Large intestine (tissue), 3 donors: ENCODE measurements around the gene NLGN2. TPM values are rescaled to one million over a fixed set of nuclear protein-coding genes. Genes with fewer than 3 reads are reported as not detected.

ENCODE experiments used
- DNase-seq, 2 donors: peaks; one replicate each; pipeline versions ENCODE4 v3.0.0 to v3.0.0-alpha.2; 2013
- H3K27ac ChIP-seq: one replicate; pipeline ENCODE4 v1.5.1; 2013; ENCODE audit warnings: low read length
- H3K27me3 ChIP-seq: 2 replicates; pipeline ENCODE4 v1.6.1; 2013; ENCODE audit warnings: low read length; ENCODE audit not compliant: control insufficient read depth, insufficient read depth
- H3K36me3 ChIP-seq: 2 replicates; pipeline ENCODE4 v1.6.1; 2013; ENCODE audit warnings: low read length; ENCODE audit not compliant: control insufficient read depth, insufficient read depth
- H3K4me1 ChIP-seq: one replicate; pipeline ENCODE4 v1.6.1; 2013; ENCODE audit warnings: low read length; ENCODE audit not compliant: control insufficient read depth, insufficient read depth
- H3K4me3 ChIP-seq: one replicate; pipeline ENCODE4 v1.5.1; 2013; ENCODE audit warnings: low read length
- H3K9me3 ChIP-seq: one replicate; pipeline ENCODE4 v1.6.1; 2013; ENCODE audit warnings: mild to moderate bottlenecking, low read depth, low read length, moderate library complexity; ENCODE audit not compliant: control insufficient read depth
- WGBS: methylation state at CpG from one replicate; pipeline ENCODE4 v1.1.5; 2013; ENCODE audit warnings: low lambda C conversion rate; ENCODE audit not compliant: insufficient coverage; 5-methylcytosine and 5-hydroxymethylcytosine counted together
- polyA plus RNA-seq: library from polyadenylated mRNA; unstranded; fragments of 120-200 nt; gene quantifications from one replicate; pipeline ENCODE4 v1.2.1, GENCODE V29; 2013

NLGN2 gene
- polyA plus RNA-seq, 1 donor: 12.9 TPM

- WGBS: no CpG with 5 or more reads among the region's 49 CpGs
- Histone ChIP-seq H3K9me3 (no peaks in the 10 kb centered on the region), H3K36me3 (no peaks in the 10 kb centered on the region), H3K27ac (peak within 1 kb of the TSS; percentile 96), H3K27me3 (peaks cover 39% of the 10 kb centered on the region), H3K4me1 (peaks cover 9% of the 10 kb centered on the region), H3K4me3 (peak within 1 kb of the TSS; percentile 93)
- DNase-seq: peak; percentile 99 to 100
Measured at GRCh38 chr17:7403977-7404736, 3.5 kb upstream of the NLGN2 start, which contains the start of gene TMEM256. Gene TMEM256, minus strand, starts transcription at chr17:7404097. Its CDS starts 13 bp downstream, at chr17:7404084.

GRCh38 chr17:7404737-7405349 is 2.8 kb upstream of the NLGN2 start:
- peaks cover 4% of the 10 kb centered on the region for H3K36me3 ChIP-seq
- no peaks in the 10 kb centered on the region for H3K9me3 ChIP-seq
- peak overlapping the region; percentile 54 for H3K4me3 ChIP-seq
- H3K27ac ChIP-seq: peak overlapping the region; percentile 68
- no peak for DNase-seq
- H3K27me3 ChIP-seq: peaks cover 45% of the 10 kb centered on the region
- H3K4me1 ChIP-seq: peaks cover 9% of the 10 kb centered on the region
- 0% methylated on average over 1 of the region's 65 CpGs for WGBS

- peak overlapping the region; percentile 54 for H3K4me3 ChIP-seq
- H3K36me3 ChIP-seq: peaks cover 7% of the 10 kb centered on the region
- 13% methylated on average over 3 of the region's 38 CpGs for WGBS
- no peaks in the 10 kb centered on the region for H3K9me3 ChIP-seq
- H3K4me1 ChIP-seq: peaks cover 9% of the 10 kb centered on the region
- peaks cover 50% of the 10 kb centered on the region for H3K27me3 ChIP-seq
- peak overlapping the region; percentile 68 for H3K27ac ChIP-seq
- DNase-seq: peak in 1 of 2 donors; percentile 19
Measured at GRCh38 chr17:7405350-7406234, 2.1 kb upstream of the NLGN2 start.

- Histone ChIP-seq H3K4me3 (no peak overlapping the region), H3K4me1 (peaks cover 9% of the 10 kb centered on the region), H3K36me3 (peaks cover 7% of the 10 kb centered on the region), H3K27ac (no peak overlapping the region), H3K27me3 (peaks cover 53% of the 10 kb centered on the region), H3K9me3 (no peaks in the 10 kb centered on the region)
- DNase-seq: no peak
- WGBS: no CpG with 5 or more reads among the region's 12 CpGs
Measured at GRCh38 chr17:7406235-7406825, 1.3 kb upstream of the NLGN2 start.

GRCh38 chr17:7407082-7407481 is 563 bp upstream of the NLGN2 start:
- H3K27me3 ChIP-seq: peaks cover 53% of the 10 kb centered on the region
- no CpG with 5 or more reads among the region's 13 CpGs for WGBS
- no peak for DNase-seq

GRCh38 chr17:7408252-7408727 is 645 bp downstream of the NLGN2 start:
- peak in 1 of 2 donors; percentile 43 for DNase-seq
- WGBS: 60% methylated on average over 1 of the region's 58 CpGs
- Histone ChIP-seq H3K27me3 (peaks cover 53% of the 10 kb centered on the region), H3K27ac (no peak overlapping the region), H3K4me1 (peaks cover 3% of the 10 kb centered on the region), H3K36me3 (peaks cover 7% of the 10 kb centered on the region), H3K4me3 (no peak overlapping the region), H3K9me3 (no peaks in the 10 kb centered on the region)

More at GRCh38 chr17:7407082-7407481, 563 bp upstream of the NLGN2 start:
- Histone ChIP-seq H3K27ac (no peak overlapping the region), H3K36me3 (peaks cover 7% of the 10 kb centered on the region), H3K4me1 (peaks cover 3% of the 10 kb centered on the region), H3K9me3 (no peaks in the 10 kb centered on the region), H3K4me3 (no peak overlapping the region)

GRCh38 chr17:7408863-7409262 is 1.2 kb downstream of the NLGN2 start:
- peaks cover 53% of the 10 kb centered on the region for H3K27me3 ChIP-seq
- no peak overlapping the region for H3K27ac ChIP-seq
- H3K4me3 ChIP-seq: no peak overlapping the region
- no peaks in the 10 kb centered on the region for H3K9me3 ChIP-seq
- H3K4me1 ChIP-seq: peaks cover 3% of the 10 kb centered on the region
- no peak for DNase-seq
- H3K36me3 ChIP-seq: peaks cover 7% of the 10 kb centered on the region
- no CpG with 5 or more reads among the region's 6 CpGs for WGBS

GRCh38 chr17:7409716-7410115 is 2.1 kb downstream of the NLGN2 start:
- H3K9me3 ChIP-seq: no peaks in the 10 kb centered on the region
- no peak overlapping the region for H3K27ac ChIP-seq
- peaks cover 7% of the 10 kb centered on the region for H3K36me3 ChIP-seq
- no peak overlapping the region for H3K4me3 ChIP-seq
- DNase-seq: no peak
- no CpG with 5 or more reads among the region's 6 CpGs for WGBS
- H3K4me1 ChIP-seq: peaks cover 3% of the 10 kb centered on the region
- peaks cover 51% of the 10 kb centered on the region for H3K27me3 ChIP-seq

GRCh38 chr17:7410634-7411426 is 3.2 kb downstream of the NLGN2 start:
- H3K27ac ChIP-seq: no peak overlapping the region
- peaks cover 7% of the 10 kb centered on the region for H3K36me3 ChIP-seq
- H3K9me3 ChIP-seq: no peaks in the 10 kb centered on the region
- 71% methylated on average over 1 of the region's 25 CpGs for WGBS
- peaks cover 41% of the 10 kb centered on the region for H3K27me3 ChIP-seq
- H3K4me3 ChIP-seq: no peak overlapping the region
- DNase-seq: no peak
- H3K4me1 ChIP-seq: no peaks in the 10 kb centered on the region
